GM21390 (cell line): ENCODE results near the gene GATA2.

Source experiments
- ATAC-seq: cut with Tn5 transposase; IDR thresholded peaks from one replicate; pipeline ENCODE4 v1.9.1; 2021; ENCODE audit not compliant: unreplicated experiment

GATA2 gene

GRCh38 chr3:128458746-128459460, 34.1 kb downstream of the GATA2 start:
- no peak for ATAC-seq

- ATAC-seq, result no peak
Measured at GRCh38 chr3:128457937-128458336, 35.1 kb downstream of the GATA2 start.

- no peak for ATAC-seq
Measured at GRCh38 chr3:128456776-128457715, 36.0 kb downstream of the GATA2 start.

- no peak for ATAC-seq
Measured at GRCh38 chr3:128455786-128456748, 36.9 kb downstream of the GATA2 start.

- ATAC-seq, result no peak
Measured at GRCh38 chr3:128455116-128455515, 37.9 kb downstream of the GATA2 start.

GRCh38 chr3:128454310-128454618, 38.7 kb downstream of the GATA2 start:
- ATAC-seq, result no peak

- ATAC-seq, result no peak
Measured at GRCh38 chr3:128453501-128454309, 39.3 kb downstream of the GATA2 start.

- no peak for ATAC-seq
Measured at GRCh38 chr3:128452678-128453275, 40.2 kb downstream of the GATA2 start.

- no peak for ATAC-seq
Measured at GRCh38 chr3:128452120-128452519, 40.9 kb downstream of the GATA2 start.

- ATAC-seq, result no peak
Measured at GRCh38 chr3:128449111-128449638, 43.8 kb downstream of the GATA2 start.

GRCh38 chr3:128448491-128448890, 44.5 kb downstream of the GATA2 start:
- ATAC-seq, result no peak

GRCh38 chr3:128447561-128448013, 45.4 kb downstream of the GATA2 start:
- ATAC-seq, result no peak

- ATAC-seq, result no peak
Measured at GRCh38 chr3:128446821-128447220, 46.2 kb downstream of the GATA2 start.

- no peak for ATAC-seq
Measured at GRCh38 chr3:128445357-128445756, 47.6 kb downstream of the GATA2 start.

GRCh38 chr3:128443771-128444170, 49.2 kb downstream of the GATA2 start:
- ATAC-seq, result no peak

- no peak for ATAC-seq
Measured at GRCh38 chr3:128442949-128443348, 50.1 kb downstream of the GATA2 start.

GRCh38 chr3:128442070-128442469, 50.9 kb downstream of the GATA2 start:
- no peak for ATAC-seq

GRCh38 chr3:128439226-128439625, 53.8 kb downstream of the GATA2 start:
- ATAC-seq, result no peak

GRCh38 chr3:128438488-128439072, 54.4 kb downstream of the GATA2 start:
- ATAC-seq, result no peak
